Astrocyte of the cerebellum (primary cell): Measurements from ENCODE around the gene OGFOD2.

Experiments
- DNase-seq: peaks from one replicate; pipeline ENCODE4 v3.0.0-alpha.2; 2011; ENCODE audit warnings: low read depth
- H3K4me3 ChIP-seq: 2 replicates; pipeline ENCODE4 v1.5.1; 2011; ENCODE audit warnings: mild to moderate bottlenecking, low read depth, low read length, moderate library complexity
- in situ Hi-C: cut with HindIII; loops from 2 replicates; pipeline ENCODE4 v1.10.0; 2017; ENCODE audit warnings: low sequenced_read_pairs
- TF ChIP-seq, protein P1 (sequence below): IDR thresholded peaks from 2 replicates; pipeline ENCODE4 v1.5.1; 2012; ENCODE audit warnings: low read length, low read depth, moderate library complexity, mild to moderate bottlenecking; ENCODE audit errors: missing control alignments

Gene OGFOD2

DNA sequence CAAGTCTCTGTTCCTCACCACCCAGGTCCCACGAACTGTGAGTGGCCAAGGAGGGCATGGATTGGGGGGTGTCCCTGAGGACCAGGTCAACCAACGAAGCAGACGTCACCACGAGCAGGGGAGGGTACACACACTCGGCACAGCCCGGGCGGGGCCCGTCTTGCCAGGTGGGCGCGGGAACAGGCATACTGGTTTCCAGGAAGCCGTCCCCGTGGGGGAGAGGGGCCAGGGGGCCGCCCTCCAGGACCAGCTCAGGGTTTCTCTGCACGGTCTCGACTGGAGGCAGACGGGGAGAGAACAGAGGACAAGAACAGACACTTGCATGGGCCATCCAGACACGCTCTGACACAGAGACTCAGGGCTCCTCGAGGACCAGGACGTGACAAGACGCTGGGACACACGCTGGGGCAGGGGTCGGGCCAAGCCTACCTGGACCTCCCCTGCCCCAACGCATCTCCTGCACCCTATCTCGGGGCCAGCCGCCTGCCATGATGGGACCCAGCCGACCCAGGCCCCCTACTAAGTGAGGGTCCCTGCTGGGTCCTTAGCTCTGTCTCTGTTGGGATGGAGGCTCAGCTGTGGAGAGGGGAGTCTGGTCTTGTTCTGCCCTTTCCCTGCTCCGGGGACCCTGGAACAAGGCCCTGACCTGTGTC, 16.7 kb downstream of the OGFOD2 start:
- DNase-seq, result no peak
- TF ChIP-seq, protein P1, sequence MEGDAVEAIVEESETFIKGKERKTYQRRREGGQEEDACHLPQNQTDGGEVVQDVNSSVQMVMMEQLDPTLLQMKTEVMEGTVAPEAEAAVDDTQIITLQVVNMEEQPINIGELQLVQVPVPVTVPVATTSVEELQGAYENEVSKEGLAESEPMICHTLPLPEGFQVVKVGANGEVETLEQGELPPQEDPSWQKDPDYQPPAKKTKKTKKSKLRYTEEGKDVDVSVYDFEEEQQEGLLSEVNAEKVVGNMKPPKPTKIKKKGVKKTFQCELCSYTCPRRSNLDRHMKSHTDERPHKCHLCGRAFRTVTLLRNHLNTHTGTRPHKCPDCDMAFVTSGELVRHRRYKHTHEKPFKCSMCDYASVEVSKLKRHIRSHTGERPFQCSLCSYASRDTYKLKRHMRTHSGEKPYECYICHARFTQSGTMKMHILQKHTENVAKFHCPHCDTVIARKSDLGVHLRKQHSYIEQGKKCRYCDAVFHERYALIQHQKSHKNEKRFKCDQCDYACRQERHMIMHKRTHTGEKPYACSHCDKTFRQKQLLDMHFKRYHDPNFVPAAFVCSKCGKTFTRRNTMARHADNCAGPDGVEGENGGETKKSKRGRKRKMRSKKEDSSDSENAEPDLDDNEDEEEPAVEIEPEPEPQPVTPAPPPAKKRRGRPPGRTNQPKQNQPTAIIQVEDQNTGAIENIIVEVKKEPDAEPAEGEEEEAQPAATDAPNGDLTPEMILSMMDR, result no peak
- H3K4me3 ChIP-seq, result no peak overlapping the region
- in situ Hi-C loops, result loop anchor here (10.0 kb wide), 1 partner anchor 493 kb away; no protein-coding TSS in a partner anchor

- DNase-seq, result no peak
- TF ChIP-seq, protein P1, result no peak
- H3K4me3 ChIP-seq, result no peak overlapping the region
- in situ Hi-C loops, result loop anchor here (10.0 kb wide), 1 partner anchor 492 kb away; no protein-coding TSS in a partner anchor
These were observed 17.3 kb downstream of the OGFOD2 start for GRCh38 chr12:122992386-122992785.

DNA sequence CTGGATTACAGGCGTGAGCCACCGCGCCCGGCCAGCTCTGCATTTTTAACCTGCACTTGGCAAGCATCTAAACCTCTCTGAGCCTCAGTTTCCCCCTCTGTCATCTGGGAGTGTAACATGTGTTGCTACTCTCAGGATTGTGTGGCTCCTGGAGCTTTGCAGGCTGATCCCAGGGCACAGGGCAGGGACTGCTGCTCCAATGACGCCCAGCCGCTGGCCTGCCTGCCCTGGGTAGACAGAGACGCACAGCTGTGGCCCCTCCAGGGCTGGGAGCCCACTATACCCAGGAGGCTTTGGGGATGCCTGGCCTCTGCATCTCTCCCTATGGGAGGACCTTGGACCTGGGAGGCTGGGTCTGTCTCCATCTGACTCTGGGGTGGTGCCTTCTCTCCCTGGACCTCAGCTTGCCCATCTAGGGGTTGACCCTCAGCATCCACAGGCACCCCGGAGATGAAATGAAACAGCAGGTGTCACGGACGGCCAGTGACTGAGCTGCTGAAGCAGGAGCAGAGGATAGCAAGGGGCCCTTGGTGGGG, 19.2 kb downstream of the OGFOD2 start:
- in situ Hi-C loops, result loop anchor here (10.0 kb wide), 1 partner anchor 491 kb away; no protein-coding TSS in a partner anchor
- H3K4me3 ChIP-seq, result no peak overlapping the region
- DNase-seq, result no peak
- TF ChIP-seq, protein P1, result no peak

DNA sequence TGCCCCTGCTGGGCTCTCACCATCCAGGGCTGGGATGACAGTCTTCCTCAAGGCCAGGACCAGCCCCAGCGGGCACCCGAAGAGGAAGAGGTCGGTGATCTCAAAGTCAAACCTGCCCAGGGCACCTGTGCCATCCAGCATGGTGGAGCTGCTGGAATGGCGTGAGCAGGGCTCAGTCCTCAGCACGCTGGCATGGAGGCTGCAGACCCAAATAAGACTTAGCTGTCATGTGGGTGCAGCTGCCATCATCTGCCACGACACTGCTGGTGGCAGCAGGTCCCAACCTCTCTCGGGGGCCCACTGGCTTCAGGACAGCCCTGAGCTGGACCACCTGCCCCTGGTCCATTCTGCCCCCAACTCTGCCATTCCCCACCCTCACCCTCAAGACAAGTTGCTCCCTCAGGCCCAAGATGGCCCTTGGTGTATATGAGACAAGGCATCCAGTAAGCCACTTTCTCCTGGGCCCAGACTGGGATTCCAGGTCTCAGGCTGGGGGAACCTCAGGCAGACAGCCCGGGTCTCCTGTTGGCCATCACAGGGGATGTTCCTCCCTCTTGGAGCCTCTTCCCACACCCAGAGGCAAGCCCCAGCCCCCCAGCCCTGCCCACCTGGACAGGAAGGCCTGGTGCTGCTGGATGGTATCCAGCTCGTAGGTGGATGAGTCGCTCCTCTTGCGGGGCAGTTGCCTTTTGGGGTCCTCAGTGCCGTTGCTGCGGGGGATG, 19.9 kb downstream of the OGFOD2 start:
- no peak overlapping the region for H3K4me3 ChIP-seq
- TF ChIP-seq, protein P1, result no peak
- in situ Hi-C loops, result loop anchor here (10.0 kb wide), 1 partner anchor 490 kb away; no protein-coding TSS in a partner anchor
- no peak for DNase-seq

DNA sequence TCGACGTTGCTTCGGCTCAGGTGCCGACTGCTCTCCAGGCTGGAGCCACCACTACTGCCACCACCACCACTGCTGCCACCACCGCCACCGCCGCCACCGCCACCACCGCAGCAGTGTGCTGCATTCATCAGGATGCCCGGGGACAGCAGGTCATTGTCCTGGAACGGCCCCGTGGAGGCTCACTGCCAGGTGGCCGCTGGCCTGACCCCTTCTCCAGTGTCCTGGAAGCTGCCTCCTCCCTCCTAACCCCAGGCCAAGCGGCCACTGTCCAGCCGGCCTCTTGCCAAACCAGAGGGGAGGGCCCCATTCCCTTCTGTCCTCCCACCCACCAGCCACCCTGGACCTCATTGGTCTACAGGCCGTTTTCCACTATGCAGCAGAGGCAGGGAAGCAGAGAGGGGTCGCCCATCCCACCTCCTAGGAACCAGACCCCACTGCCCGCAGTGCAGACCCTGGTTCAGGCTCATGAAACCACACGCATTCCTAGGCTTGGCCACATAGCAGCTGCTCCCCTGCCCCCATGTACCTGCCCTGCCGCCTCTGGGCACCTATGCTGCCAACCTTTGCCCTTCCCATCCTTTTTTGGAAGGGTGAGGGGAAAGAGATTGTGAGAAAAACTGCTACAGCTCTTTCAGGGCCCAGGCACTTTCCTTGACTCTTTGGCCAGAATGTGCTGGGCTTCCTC, 20.6 kb downstream of the OGFOD2 start:
- in situ Hi-C loops, result loop anchor here (10.0 kb wide), 1 partner anchor 489 kb away; no protein-coding TSS in a partner anchor
- TF ChIP-seq, protein P1, result no peak
- H3K4me3 ChIP-seq, result no peak overlapping the region
- DNase-seq, result no peak

GRCh38 chr12:122996188-122996601, 21.2 kb downstream of the OGFOD2 start:
- in situ Hi-C loops, result loop anchor here (10.0 kb wide), 1 partner anchor 489 kb away; no protein-coding TSS in a partner anchor
- no peak overlapping the region for H3K4me3 ChIP-seq
- TF ChIP-seq, protein P1, result no peak
- no peak for DNase-seq
